Measurements from ENCODE around the gene CAPZA1.

DNA sequence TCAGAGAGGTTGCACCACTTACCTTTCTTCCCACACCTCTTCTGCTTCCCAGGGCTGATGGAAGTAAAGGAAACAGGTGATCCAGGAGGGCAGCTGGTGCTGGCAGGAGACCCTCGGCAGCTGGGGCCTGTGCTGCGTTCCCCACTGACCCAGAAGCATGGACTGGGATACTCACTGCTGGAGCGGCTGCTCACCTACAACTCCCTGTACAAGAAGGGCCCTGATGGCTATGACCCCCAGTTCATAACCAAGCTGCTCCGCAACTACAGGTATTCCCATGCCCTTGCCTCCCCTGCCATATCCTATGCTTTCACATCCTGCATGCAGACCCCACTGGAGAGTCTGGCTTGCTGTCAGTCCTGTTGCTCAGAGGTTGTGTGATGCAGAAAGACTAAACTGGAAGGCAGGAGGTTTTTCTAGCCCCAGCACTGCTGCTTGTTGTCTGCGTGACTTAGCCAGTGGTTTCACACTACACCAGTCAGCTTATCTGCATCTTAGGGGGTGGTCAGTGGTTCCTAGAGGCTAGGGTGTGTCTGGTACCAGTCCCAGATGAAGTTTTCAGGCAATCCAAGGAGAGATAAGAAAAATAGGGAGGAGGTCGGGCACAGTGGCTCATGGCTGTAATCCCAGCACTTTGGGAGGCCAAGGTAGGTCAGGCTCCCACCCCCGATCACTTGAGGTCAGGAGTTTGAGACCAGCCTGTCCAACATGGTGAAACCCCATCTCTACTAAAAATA lies 77.1 kb downstream of the CAPZA1 start:
- TF ChIP-seq ZNF274 (IDR thresholded peaks at IDR 0.05; ENCODE audit: low read depth, low read length) (no peak), YY1 (IDR thresholded peaks at IDR 0.05; ENCODE audit: insufficient read depth, insufficient read length) (no peak), SUZ12 (IDR thresholded peaks at IDR 0.05; ENCODE audit: extremely low read depth, insufficient read depth, insufficient read length) (no peak)
